GM19438 (cell line): ENCODE measurements around the gene NOVA2.
"Not testable (repeated sequence)": the region's sequence is repeated elsewhere in the genome, so short reads cannot be mapped to it uniquely, and the experiment has no call there.

ENCODE experiments used
- ATAC-seq: cut with Tn5 transposase; IDR thresholded peaks from one replicate; pipeline ENCODE4 v1.9.1; 2021; ENCODE audit warnings: low read depth; ENCODE audit not compliant: unreplicated experiment

The NOVA2 gene

DNA sequence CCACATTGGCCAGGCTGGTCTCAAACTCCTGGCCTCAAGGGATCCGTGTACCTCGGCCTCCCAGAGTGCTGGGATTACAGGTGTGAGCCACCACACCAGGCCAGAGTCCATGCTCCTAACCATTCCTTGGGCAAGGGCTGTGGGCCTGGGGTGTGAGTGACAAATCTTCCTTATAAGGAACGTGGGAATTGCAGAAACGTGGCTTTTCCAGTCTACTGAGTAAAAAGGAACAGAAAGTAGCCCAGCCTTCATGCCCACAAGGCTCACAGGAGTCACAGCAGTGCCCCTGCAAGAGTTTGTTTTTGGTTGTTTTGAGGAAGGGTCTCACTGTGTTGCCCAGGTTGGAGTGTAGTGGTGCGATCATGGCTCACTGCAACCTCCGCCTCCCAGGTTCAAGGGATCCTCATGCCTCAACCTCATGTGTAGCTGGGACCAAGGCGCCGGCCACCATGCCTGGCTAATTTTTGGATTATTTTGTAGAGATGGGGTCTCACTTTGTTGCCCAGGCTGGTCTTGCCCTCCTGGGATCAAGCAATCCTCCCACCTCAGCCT is 76.3 kb downstream of the NOVA2 start:
- ATAC-seq: no peak

GRCh38 chr19:45895983-45896599 is 77.6 kb downstream of the NOVA2 start:
- not testable (repeated sequence) for ATAC-seq

DNA sequence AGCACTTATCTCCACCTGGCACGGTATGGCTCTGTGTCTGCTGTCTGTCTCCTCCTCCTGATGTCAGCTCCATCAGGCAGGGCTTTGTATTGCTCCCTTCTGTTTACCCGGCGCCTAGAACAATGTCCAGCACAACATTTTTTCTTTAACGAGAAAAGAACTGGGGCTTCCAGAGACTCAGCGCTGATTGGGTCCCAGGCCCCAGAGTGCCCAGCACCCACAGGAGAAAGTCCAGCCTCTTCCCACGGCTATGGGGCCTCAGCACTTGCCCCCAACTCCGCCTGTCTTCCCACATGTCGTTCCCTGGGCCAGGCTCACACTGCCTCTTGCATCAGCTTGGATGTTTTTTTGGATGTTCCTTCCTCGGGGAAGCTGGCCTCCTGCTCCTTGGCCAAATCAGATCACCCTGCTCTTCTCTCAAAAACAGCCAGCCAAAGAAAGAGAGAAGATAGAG is 78.1 kb downstream of the NOVA2 start:
- no peak for ATAC-seq

GRCh38 chr19:45890877-45891276 is 82.8 kb downstream of the NOVA2 start:
- no peak for ATAC-seq

- ATAC-seq: no peak
Observed at GRCh38 chr19:45889210-45889885, 84.3 kb downstream of the NOVA2 start.

GRCh38 chr19:45887200-45887710 is 86.4 kb downstream of the NOVA2 start:
- no peak for ATAC-seq

- peak; percentile 54 for ATAC-seq
Observed at GRCh38 chr19:45886427-45887199, 87.1 kb downstream of the NOVA2 start.

- ATAC-seq: peak; percentile 38
Observed at GRCh38 chr19:45885556-45886426, 87.9 kb downstream of the NOVA2 start, which contains the start of gene IRF2BP1. Gene IRF2BP1 (minus strand): TSS chr19:45886141. CDS start chr19:45885774, 367 bp downstream.

DNA sequence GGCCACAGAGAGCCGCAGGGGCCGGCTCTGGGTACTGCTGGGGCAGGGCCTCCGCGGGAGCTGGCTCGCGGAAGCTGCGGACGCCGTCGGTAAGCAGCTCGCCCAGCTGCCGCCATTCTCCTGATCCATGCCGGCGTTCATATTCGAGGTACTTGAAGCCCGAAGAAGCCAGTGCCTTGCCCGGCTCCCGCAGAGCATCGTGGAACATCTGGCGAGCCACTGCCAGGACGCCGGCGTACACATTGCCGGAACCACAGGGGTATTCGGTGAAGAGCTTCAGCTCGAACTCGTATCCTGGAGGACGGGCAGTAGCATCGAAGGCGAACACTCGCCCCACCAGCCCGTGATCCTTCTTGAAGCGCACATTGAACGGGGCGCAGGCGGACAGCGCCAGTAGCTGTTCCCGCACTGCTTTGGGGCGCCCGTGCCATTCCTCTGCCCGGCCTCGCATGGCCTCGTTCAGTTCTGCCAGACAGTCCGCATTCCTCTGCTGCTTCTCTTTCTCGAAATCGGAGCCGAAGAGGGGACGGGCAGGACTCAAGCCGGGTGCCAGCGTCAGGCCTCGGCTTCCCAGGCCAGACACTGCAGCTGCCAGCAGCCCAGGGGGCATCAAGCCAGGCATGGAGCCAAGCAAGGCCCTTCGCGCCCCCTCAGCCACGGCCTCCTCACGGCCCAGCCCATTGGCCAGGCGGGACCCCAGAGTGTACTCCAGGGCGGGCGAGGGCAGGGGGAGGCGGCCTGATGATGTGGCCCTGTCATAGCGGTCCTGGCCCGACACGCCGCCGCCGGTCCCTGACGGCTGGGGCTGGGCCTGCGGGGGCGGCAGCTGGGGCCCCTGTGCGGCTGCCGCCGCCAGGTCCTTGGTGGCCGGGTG is 88.7 kb downstream of the NOVA2 start:
- no peak for ATAC-seq

- no peak for ATAC-seq
Observed at GRCh38 chr19:45883881-45884681, 89.6 kb downstream of the NOVA2 start.
